Measurements from ENCODE around the gene MEF2B. TPM values are rescaled to one million over a fixed set of nuclear protein-coding genes. Genes with fewer than 3 reads are reported as not detected.

The MEF2B gene
- total RNA-seq, 1 donor from 2014 or later, result 0.13 TPM

GRCh38 chr19:19101540-19101939 lies 68.5 kb downstream of the MEF2B start:
- no peak for DNase-seq (ENCODE audit: low read depth, low spot score)

- DNase-seq (ENCODE audit: low read depth, low spot score), result no peak
Observed at GRCh38 chr19:19098703-19099632, 71.1 kb downstream of the MEF2B start.

GRCh38 chr19:19098084-19098702 lies 71.9 kb downstream of the MEF2B start:
- DNase-seq (ENCODE audit: low read depth, low spot score), result no peak

GRCh38 chr19:19096641-19097627 lies 73.1 kb downstream of the MEF2B start:
- DNase-seq (ENCODE audit: low read depth, low spot score), result no peak

GRCh38 chr19:19095691-19096090 lies 74.4 kb downstream of the MEF2B start:
- DNase-seq (ENCODE audit: low read depth, low spot score), result no peak

Other genes starting within 250 kb of the MEF2B start
- 172 and 181 TPM in 2 replicates for gene HOMER3, start 229.0 kb downstream of the MEF2B start, total RNA-seq
- gene SUGP2, start 136.7 kb downstream of the MEF2B start, total RNA-seq, result 17.5 and 29.4 TPM in 2 replicates
- gene ARMC6, start 136.7 kb downstream of the MEF2B start, total RNA-seq, result 51.1 and 68.3 TPM in 2 replicates
- 3.7 and 4.1 TPM in 2 replicates for gene SLC25A42, start 106.3 kb downstream of the MEF2B start, total RNA-seq
- gene TMEM161A, start 31.8 kb downstream of the MEF2B start, total RNA-seq, result 22.1 and 29.5 TPM in 2 replicates
- 27.4 and 29.2 TPM in 2 replicates for gene BORCS8, start 21.9 kb upstream of the MEF2B start, total RNA-seq
- gene RFXANK, start 22.0 kb upstream of the MEF2B start, total RNA-seq, result 60.7 and 82.3 TPM in 2 replicates
- gene NR2C2AP, start 33.2 kb upstream of the MEF2B start, total RNA-seq, result 11.4 and 19.5 TPM in 2 replicates
- gene NCAN, start 41.7 kb upstream of the MEF2B start, total RNA-seq, result not detected in 2 replicates
- not detected in 2 replicates for gene TM6SF2, start 103.0 kb upstream of the MEF2B start, total RNA-seq
- 23.9 and 28.7 TPM in 2 replicates for gene SUGP1, start 150.2 kb upstream of the MEF2B start, total RNA-seq
- gene MAU2, start 150.6 kb upstream of the MEF2B start, total RNA-seq, result 23.7 and 29.1 TPM in 2 replicates
- 67.4 and 72.9 TPM in 2 replicates for gene GATAD2A, start 235.4 kb upstream of the MEF2B start, total RNA-seq